Measurements from ENCODE around the gene MEG3.

GRCh38 chr14:100823413-100824080, 2.4 kb upstream of the MEG3 start:
- no peak for TF ChIP-seq CTCF (conservative IDR thresholded peaks at IDR 0.05)
- no peak for TF ChIP-seq EZH2 (IDR thresholded peaks at IDR 0.05; ENCODE audit: low read depth)

All from PC-9 (cell line).